Mesendoderm (in vitro differentiated cells): ENCODE measurements around the gene DPPA2.
A peak's percentile ranks its signal among the peaks of the same experiment; 100 is the strongest.

Experiments used
- DNase-seq: peaks from one replicate; pipeline ENCODE4 v3.0.0; 2013
- H2AK5ac ChIP-seq: 2 replicates; pipeline ENCODE4 v1.6.1; 2013; ENCODE audit warnings: low read length, inconsistent platforms
- H2BK120ac ChIP-seq: 2 replicates; pipeline ENCODE4 v1.6.1; 2013; ENCODE audit warnings: low read depth, mild to moderate bottlenecking, low read length, moderate library complexity, mixed read lengths
- H2BK15ac ChIP-seq: replicated peaks from 2 replicates; pipeline ENCODE4 v1.6.1; 2013; ENCODE audit warnings: low read depth, mild to moderate bottlenecking, moderate library complexity
- H2BK5ac ChIP-seq: 2 replicates; pipeline ENCODE4 v1.6.1; 2013; ENCODE audit warnings: low read length, inconsistent platforms
- H3K18ac ChIP-seq: 2 replicates; pipeline ENCODE4 v1.6.1; 2013; ENCODE audit warnings: mild to moderate bottlenecking, low read length, mixed read lengths
- H3K23ac ChIP-seq: one replicate; pipeline ENCODE4 v1.6.1; 2013; ENCODE audit warnings: low read length
- H3K27ac ChIP-seq: 2 replicates; pipeline ENCODE4 v1.5.1; 2013; ENCODE audit warnings: low read depth, mild to moderate bottlenecking, inconsistent platforms, low read length, moderate library complexity
- H3K27me3 ChIP-seq: 2 replicates; pipeline ENCODE4 v1.6.1; 2013; ENCODE audit warnings: low read length, control low read depth, mild to moderate bottlenecking, inconsistent platforms; ENCODE audit not compliant: insufficient read depth, poor library complexity
- H3K36me3 ChIP-seq: 2 replicates; pipeline ENCODE4 v1.6.1; 2013; ENCODE audit warnings: low read length, inconsistent platforms; ENCODE audit not compliant: control insufficient read depth, insufficient read depth
- H3K4ac ChIP-seq: one replicate; pipeline ENCODE4 v1.6.1; 2013; ENCODE audit warnings: low read depth, mild to moderate bottlenecking, low read length, moderate library complexity
- H3K4me1 ChIP-seq: 2 replicates; pipeline ENCODE4 v1.6.1; 2013; ENCODE audit warnings: low read depth, low read length, inconsistent platforms; ENCODE audit not compliant: control insufficient read depth
- H3K4me2 ChIP-seq: 2 replicates; pipeline ENCODE4 v1.6.1; 2013; ENCODE audit warnings: low read length
- H3K4me3 ChIP-seq: 2 replicates; pipeline ENCODE4 v1.5.1; 2013; ENCODE audit warnings: mild to moderate bottlenecking, low read length
- H3K56ac ChIP-seq: one replicate; pipeline ENCODE4 v1.6.1; 2013; ENCODE audit warnings: low read length
- H3K79me1 ChIP-seq: 2 replicates; pipeline ENCODE4 v1.6.1; 2013; ENCODE audit warnings: low read length, inconsistent platforms
- H3K79me2 ChIP-seq: 2 replicates; pipeline ENCODE4 v1.6.1; 2013; ENCODE audit warnings: mild to moderate bottlenecking, low read length; ENCODE audit not compliant: control insufficient read depth, insufficient read depth
- H3K9ac ChIP-seq: 2 replicates; pipeline ENCODE4 v1.6.1; 2013; ENCODE audit warnings: low read length, inconsistent platforms
- H4K5ac ChIP-seq: one replicate; pipeline ENCODE4 v1.6.1; 2013; ENCODE audit warnings: low read length
- H4K8ac ChIP-seq: one replicate; pipeline ENCODE4 v1.6.1; 2013; ENCODE audit warnings: low read depth, mild to moderate bottlenecking, control low read depth, low read length, moderate library complexity
- WGBS: extraction: QIAGEN DNeasy Blood & Tissue Kit; methylation state at CpG from one replicate; pipeline ENCODE4 v1.1.7; 2013; ENCODE audit warnings: low lambda C conversion rate, missing lambda C conversion rate; ENCODE audit not compliant: insufficient coverage; ENCODE audit errors: extremely low coverage; 5-methylcytosine and 5-hydroxymethylcytosine counted together

DPPA2 gene

GRCh38 chr3:109346099-109346498, 29.8 kb upstream of the DPPA2 start:
- no peaks in the 10 kb centered on the region for H3K4me1 ChIP-seq
- no peak overlapping the region for H4K8ac ChIP-seq
- H3K56ac ChIP-seq, result no peak overlapping the region
- no peak overlapping the region for H3K9ac ChIP-seq
- DNase-seq, result peak; percentile 39
- no peak overlapping the region for H3K27ac ChIP-seq
- H3K79me1 ChIP-seq, result no peaks in the 10 kb centered on the region
- no peak overlapping the region for H3K4me2 ChIP-seq
- no peak overlapping the region for H4K5ac ChIP-seq
- H2BK120ac ChIP-seq, result no peak overlapping the region
- no peak overlapping the region for H3K23ac ChIP-seq
- no peaks in the 10 kb centered on the region for H3K27me3 ChIP-seq
- H3K18ac ChIP-seq, result no peak overlapping the region
- H3K79me2 ChIP-seq, result no peaks in the 10 kb centered on the region
- no peak overlapping the region for H3K4me3 ChIP-seq
- H3K36me3 ChIP-seq, result no peaks in the 10 kb centered on the region
- no peak overlapping the region for H2BK5ac ChIP-seq
- no peak overlapping the region for H2BK15ac ChIP-seq
- WGBS, result no CpG with 5 or more reads among the region's 4 CpGs
- H2AK5ac ChIP-seq, result no peak overlapping the region
- no peak overlapping the region for H3K4ac ChIP-seq

- H3K27me3 ChIP-seq, result no peaks in the 10 kb centered on the region
- no peak overlapping the region for H4K5ac ChIP-seq
- peak overlapping the region; percentile 81 for H3K4ac ChIP-seq
- peak; percentile 67 for DNase-seq
- WGBS, result no CpG with 5 or more reads among the region's 5 CpGs
- no peak overlapping the region for H3K4me3 ChIP-seq
- H3K4me1 ChIP-seq, result no peaks in the 10 kb centered on the region
- no peak overlapping the region for H3K4me2 ChIP-seq
- peaks cover 21% of the 10 kb centered on the region for H3K79me2 ChIP-seq
- H3K9ac ChIP-seq, result peak overlapping the region; percentile 27
- H2AK5ac ChIP-seq, result no peak overlapping the region
- H3K23ac ChIP-seq, result no peak overlapping the region
- no peak overlapping the region for H3K27ac ChIP-seq
- H3K79me1 ChIP-seq, result no peaks in the 10 kb centered on the region
- H2BK120ac ChIP-seq, result peak overlapping the region; percentile 48
- H2BK15ac ChIP-seq, result no peak overlapping the region
- H3K36me3 ChIP-seq, result no peaks in the 10 kb centered on the region
- no peak overlapping the region for H4K8ac ChIP-seq
- peak overlapping the region; percentile 49 for H3K56ac ChIP-seq
- no peak overlapping the region for H2BK5ac ChIP-seq
- peak overlapping the region; percentile 79 for H3K18ac ChIP-seq
Observed at GRCh38 chr3:109339714-109340648, 23.7 kb upstream of the DPPA2 start.

- DNase-seq, result peak; percentile 26
- Histone ChIP-seq H3K36me3 (no peaks in the 10 kb centered on the region), H3K56ac (no peak overlapping the region), H3K4me1 (no peaks in the 10 kb centered on the region), H2BK5ac (no peak overlapping the region), H3K79me1 (no peaks in the 10 kb centered on the region), H4K8ac (no peak overlapping the region), H3K18ac (peak overlapping the region; percentile 79), H3K79me2 (peaks cover 29% of the 10 kb centered on the region), H2AK5ac (no peak overlapping the region), H3K9ac (peak overlapping the region; percentile 27), H3K4ac (peak overlapping the region; percentile 81), H2BK120ac (peak overlapping the region; percentile 48), H3K27me3 (no peaks in the 10 kb centered on the region), H3K23ac (no peak overlapping the region), H2BK15ac (no peak overlapping the region), H4K5ac (no peak overlapping the region), H3K4me3 (no peak overlapping the region), H3K4me2 (no peak overlapping the region), H3K27ac (no peak overlapping the region)
- no CpG with 5 or more reads among the region's 3 CpGs for WGBS
Observed at GRCh38 chr3:109339197-109339596, 22.9 kb upstream of the DPPA2 start.

GRCh38 chr3:109338322-109338721, 22.0 kb upstream of the DPPA2 start:
- DNase-seq, result peak; percentile 44
- Histone ChIP-seq H3K4me2 (no peak overlapping the region), H2AK5ac (no peak overlapping the region), H3K9ac (peak overlapping the region; percentile 37), H3K18ac (peak overlapping the region; percentile 53), H3K4me3 (no peak overlapping the region), H4K8ac (no peak overlapping the region), H3K4me1 (peaks cover 6% of the 10 kb centered on the region), H2BK15ac (no peak overlapping the region), H4K5ac (no peak overlapping the region), H3K27ac (no peak overlapping the region), H2BK120ac (peak overlapping the region; percentile 94), H3K23ac (no peak overlapping the region), H3K56ac (peak overlapping the region; percentile 53), H3K79me2 (peaks cover 38% of the 10 kb centered on the region), H3K79me1 (no peaks in the 10 kb centered on the region), H3K27me3 (no peaks in the 10 kb centered on the region), H3K36me3 (peaks cover 5% of the 10 kb centered on the region), H2BK5ac (peak overlapping the region; percentile 51), H3K4ac (no peak overlapping the region)
- no CpG with 5 or more reads among the region's 4 CpGs for WGBS

- H3K27ac ChIP-seq, result peak within 1 kb of the TSS; percentile 84
- DNase-seq, result peak; percentile 94
- H3K4ac ChIP-seq, result peak within 1 kb of the TSS; percentile 89
- H4K8ac ChIP-seq, result no peak within 1 kb of the TSS
- H2BK120ac ChIP-seq, result peak within 1 kb of the TSS; percentile 97
- peak within 1 kb of the TSS; percentile 89 for H3K9ac ChIP-seq
- H3K18ac ChIP-seq, result peak within 1 kb of the TSS; percentile 86
- H3K4me1 ChIP-seq, result peaks cover 8% of the 10 kb centered on the region
- peak within 1 kb of the TSS; percentile 4 for H2AK5ac ChIP-seq
- H3K27me3 ChIP-seq, result no peaks in the 10 kb centered on the region
- peak within 1 kb of the TSS; percentile 29 for H3K4me2 ChIP-seq
- peaks cover 2% of the 10 kb centered on the region for H3K79me1 ChIP-seq
- peak within 1 kb of the TSS; percentile 86 for H3K56ac ChIP-seq
- H3K23ac ChIP-seq, result no peak within 1 kb of the TSS
- peaks cover 12% of the 10 kb centered on the region for H3K36me3 ChIP-seq
- no peak within 1 kb of the TSS for H2BK15ac ChIP-seq
- H4K5ac ChIP-seq, result no peak within 1 kb of the TSS
- H3K79me2 ChIP-seq, result peaks cover 47% of the 10 kb centered on the region
- no CpG with 5 or more reads among the region's 5 CpGs for WGBS
- H2BK5ac ChIP-seq, result no peak within 1 kb of the TSS
- peak within 1 kb of the TSS; percentile 87 for H3K4me3 ChIP-seq
Observed at GRCh38 chr3:109337393-109337792, 21.1 kb upstream of the DPPA2 start, which contains the start of gene DPPA4. Gene DPPA4 (minus strand): TSS chr3:109337546. CDS start chr3:109337517, 29 bp downstream.
